Measurements from ENCODE around the gene CPPED1. TPM values are rescaled to one million over a fixed set of nuclear protein-coding genes. Genes with fewer than 3 reads are reported as not detected.

The CPPED1 gene
- total and polyA plus RNA-seq, 4 donors: 10.4 to 29.1 (median 23.0) TPM

DNA sequence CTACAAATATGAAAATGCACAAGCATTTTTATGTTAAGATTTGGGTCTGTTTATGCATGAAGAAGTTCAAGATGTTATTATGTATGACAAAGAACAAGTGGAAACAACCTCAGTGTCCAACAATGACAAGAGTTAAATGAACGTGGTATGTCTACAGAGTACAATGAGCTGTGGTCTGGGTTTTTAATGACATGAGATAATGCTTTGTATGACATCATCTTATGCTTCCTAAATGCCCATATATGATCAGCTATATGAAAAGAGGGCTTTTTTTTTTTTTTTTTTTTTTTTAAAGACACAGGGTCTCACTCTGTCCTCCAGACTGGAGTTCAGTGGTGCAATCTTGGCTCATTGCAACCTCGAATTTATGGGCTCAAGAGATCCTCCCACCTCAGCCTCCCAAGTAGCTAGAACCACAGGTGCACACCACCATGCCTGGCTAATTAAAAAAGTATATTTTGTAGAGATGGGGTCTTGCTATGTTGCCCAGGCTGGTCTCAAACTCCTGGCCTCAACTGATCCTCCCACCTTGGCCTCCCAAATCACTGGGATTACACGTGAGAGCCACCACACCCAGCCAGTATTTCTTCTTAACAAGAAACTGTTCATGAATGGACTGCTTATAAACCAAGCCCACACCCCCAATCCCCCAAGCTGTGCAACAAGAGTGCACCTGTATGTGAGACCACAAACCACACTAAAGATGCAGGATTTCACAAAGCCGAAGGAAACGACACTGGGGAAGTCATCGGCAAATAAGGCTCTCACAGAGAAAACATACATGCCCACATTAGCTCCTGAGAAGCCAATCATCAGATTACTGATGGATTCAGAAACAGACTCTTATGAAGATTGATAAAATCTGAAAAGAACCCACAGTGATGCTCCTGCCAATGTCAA lies 114.5 kb downstream of the CPPED1 start:
- DNase-seq (ENCODE audit: low spot score): no peak
- no peak overlapping the region for H3K9ac ChIP-seq (ENCODE audit: low read depth in 1 of 2, low read length in 2 of 2)
- TF ChIP-seq TAF1 (conservative IDR thresholded peaks at IDR 0.05): no peak
- TF ChIP-seq EGR1 (IDR thresholded peaks at IDR 0.05; ENCODE audit: low read depth in 2 of 2): no peak
- TF ChIP-seq HNF4G (IDR thresholded peaks at IDR 0.05): no peak
- no peak for TF ChIP-seq RXRA (IDR thresholded peaks at IDR 0.05)
- no peak for TF ChIP-seq FOXA1 (IDR thresholded peaks at IDR 0.05)
- TF ChIP-seq, protein P1, sequence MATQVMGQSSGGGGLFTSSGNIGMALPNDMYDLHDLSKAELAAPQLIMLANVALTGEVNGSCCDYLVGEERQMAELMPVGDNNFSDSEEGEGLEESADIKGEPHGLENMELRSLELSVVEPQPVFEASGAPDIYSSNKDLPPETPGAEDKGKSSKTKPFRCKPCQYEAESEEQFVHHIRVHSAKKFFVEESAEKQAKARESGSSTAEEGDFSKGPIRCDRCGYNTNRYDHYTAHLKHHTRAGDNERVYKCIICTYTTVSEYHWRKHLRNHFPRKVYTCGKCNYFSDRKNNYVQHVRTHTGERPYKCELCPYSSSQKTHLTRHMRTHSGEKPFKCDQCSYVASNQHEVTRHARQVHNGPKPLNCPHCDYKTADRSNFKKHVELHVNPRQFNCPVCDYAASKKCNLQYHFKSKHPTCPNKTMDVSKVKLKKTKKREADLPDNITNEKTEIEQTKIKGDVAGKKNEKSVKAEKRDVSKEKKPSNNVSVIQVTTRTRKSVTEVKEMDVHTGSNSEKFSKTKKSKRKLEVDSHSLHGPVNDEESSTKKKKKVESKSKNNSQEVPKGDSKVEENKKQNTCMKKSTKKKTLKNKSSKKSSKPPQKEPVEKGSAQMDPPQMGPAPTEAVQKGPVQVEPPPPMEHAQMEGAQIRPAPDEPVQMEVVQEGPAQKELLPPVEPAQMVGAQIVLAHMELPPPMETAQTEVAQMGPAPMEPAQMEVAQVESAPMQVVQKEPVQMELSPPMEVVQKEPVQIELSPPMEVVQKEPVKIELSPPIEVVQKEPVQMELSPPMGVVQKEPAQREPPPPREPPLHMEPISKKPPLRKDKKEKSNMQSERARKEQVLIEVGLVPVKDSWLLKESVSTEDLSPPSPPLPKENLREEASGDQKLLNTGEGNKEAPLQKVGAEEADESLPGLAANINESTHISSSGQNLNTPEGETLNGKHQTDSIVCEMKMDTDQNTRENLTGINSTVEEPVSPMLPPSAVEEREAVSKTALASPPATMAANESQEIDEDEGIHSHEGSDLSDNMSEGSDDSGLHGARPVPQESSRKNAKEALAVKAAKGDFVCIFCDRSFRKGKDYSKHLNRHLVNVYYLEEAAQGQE (IDR thresholded peaks at IDR 0.05): no peak
- TF ChIP-seq RAD21 (IDR thresholded peaks at IDR 0.05): no peak
- TF ChIP-seq YY1 (IDR thresholded peaks at IDR 0.05): no peak
- TF ChIP-seq, protein P2, sequence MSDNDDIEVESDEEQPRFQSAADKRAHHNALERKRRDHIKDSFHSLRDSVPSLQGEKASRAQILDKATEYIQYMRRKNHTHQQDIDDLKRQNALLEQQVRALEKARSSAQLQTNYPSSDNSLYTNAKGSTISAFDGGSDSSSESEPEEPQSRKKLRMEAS (IDR thresholded peaks at IDR 0.05): no peak
- TF ChIP-seq, protein P3, sequence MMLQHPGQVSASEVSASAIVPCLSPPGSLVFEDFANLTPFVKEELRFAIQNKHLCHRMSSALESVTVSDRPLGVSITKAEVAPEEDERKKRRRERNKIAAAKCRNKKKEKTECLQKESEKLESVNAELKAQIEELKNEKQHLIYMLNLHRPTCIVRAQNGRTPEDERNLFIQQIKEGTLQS (IDR thresholded peaks at IDR 0.05): no peak
- H3K4me3 ChIP-seq (ENCODE audit: low read depth in 1 of 3, low read length in 3 of 3): no peak overlapping the region
- no peaks in the 10 kb centered on the region for H3K9me3 ChIP-seq (ENCODE audit: control insufficient read depth in 4 of 4, low read length in 3 of 4)
- H3K27ac ChIP-seq (ENCODE audit: low read depth in 1 of 2, low read length in 2 of 2): no peak overlapping the region
- WGBS: 92% methylated on average over 6 of the region's 6 CpGs
- no peaks in the 10 kb centered on the region for H3K27me3 ChIP-seq (ENCODE audit: control insufficient read depth in 4 of 4, insufficient read depth in 4 of 4, low read length in 3 of 4)
- peaks cover 0 to 2% (median 0%) of the 10 kb centered on the region in 4 donors for H3K36me3 ChIP-seq (ENCODE audit: control insufficient read depth in 4 of 4, insufficient read depth in 3 of 4, low read depth in 1 of 4, low read length in 3 of 4)
- no peaks in the 10 kb centered on the region for H3K4me1 ChIP-seq (ENCODE audit: control insufficient read depth in 4 of 4, insufficient read depth in 4 of 4, low read length in 3 of 4)

DNA sequence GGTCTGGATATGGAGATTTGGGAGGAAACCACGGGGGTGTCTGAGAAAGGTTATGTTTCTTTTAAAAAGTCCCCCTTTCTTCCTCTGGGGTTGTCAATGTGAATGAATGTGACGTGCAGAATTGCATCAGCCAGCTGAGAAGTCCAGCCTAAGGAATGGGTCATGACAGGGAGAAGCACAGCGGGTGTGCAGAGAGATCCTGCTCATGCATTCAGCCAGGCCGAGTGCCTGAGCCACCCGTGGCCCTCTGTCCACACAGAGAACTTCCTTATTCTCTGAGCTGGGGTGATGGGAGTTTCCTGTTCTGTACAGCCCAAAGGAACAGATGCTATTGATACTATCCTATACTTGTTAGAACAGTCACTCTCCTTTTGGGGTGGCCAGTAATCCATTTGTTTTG lies 117.9 kb downstream of the CPPED1 start:
- Histone ChIP-seq H3K36me3 (ENCODE audit: control insufficient read depth in 4 of 4, insufficient read depth in 3 of 4, low read depth in 1 of 4, low read length in 3 of 4) (no peaks in the 10 kb centered on the region), H3K4me1 (ENCODE audit: control insufficient read depth in 4 of 4, insufficient read depth in 4 of 4, low read length in 3 of 4) (peaks cover 0 to 3% (median 0%) of the 10 kb centered on the region in 4 donors), H3K27me3 (ENCODE audit: control insufficient read depth in 4 of 4, insufficient read depth in 4 of 4, low read length in 3 of 4) (no peaks in the 10 kb centered on the region), H3K27ac (ENCODE audit: low read depth in 1 of 2, low read length in 2 of 2) (no peak overlapping the region), H3K9me3 (ENCODE audit: control insufficient read depth in 4 of 4, low read length in 3 of 4) (no peaks in the 10 kb centered on the region), H3K4me3 (ENCODE audit: low read depth in 1 of 3, low read length in 3 of 3) (no peak overlapping the region), H3K9ac (ENCODE audit: low read depth in 1 of 2, low read length in 2 of 2) (no peak overlapping the region)
- TF ChIP-seq, protein P2 (IDR thresholded peaks at IDR 0.05): no peak
- TF ChIP-seq SP1 (IDR thresholded peaks at IDR 0.05) (no peak), TAF1 (conservative IDR thresholded peaks at IDR 0.05) (no peak), GABPA (IDR thresholded peaks at IDR 0.05 in 1 of 2, conservative IDR thresholded peaks at IDR 0.05 in 1 of 2) (no peak), RAD21 (IDR thresholded peaks at IDR 0.05) (no peak), JUND (IDR thresholded peaks at IDR 0.05) (no peak), HNF4G (IDR thresholded peaks at IDR 0.05) (no peak), FOXA2 (IDR thresholded peaks at IDR 0.05) (no peak), RXRA (IDR thresholded peaks at IDR 0.05) (no peak)
- TF ChIP-seq, protein P4, sequence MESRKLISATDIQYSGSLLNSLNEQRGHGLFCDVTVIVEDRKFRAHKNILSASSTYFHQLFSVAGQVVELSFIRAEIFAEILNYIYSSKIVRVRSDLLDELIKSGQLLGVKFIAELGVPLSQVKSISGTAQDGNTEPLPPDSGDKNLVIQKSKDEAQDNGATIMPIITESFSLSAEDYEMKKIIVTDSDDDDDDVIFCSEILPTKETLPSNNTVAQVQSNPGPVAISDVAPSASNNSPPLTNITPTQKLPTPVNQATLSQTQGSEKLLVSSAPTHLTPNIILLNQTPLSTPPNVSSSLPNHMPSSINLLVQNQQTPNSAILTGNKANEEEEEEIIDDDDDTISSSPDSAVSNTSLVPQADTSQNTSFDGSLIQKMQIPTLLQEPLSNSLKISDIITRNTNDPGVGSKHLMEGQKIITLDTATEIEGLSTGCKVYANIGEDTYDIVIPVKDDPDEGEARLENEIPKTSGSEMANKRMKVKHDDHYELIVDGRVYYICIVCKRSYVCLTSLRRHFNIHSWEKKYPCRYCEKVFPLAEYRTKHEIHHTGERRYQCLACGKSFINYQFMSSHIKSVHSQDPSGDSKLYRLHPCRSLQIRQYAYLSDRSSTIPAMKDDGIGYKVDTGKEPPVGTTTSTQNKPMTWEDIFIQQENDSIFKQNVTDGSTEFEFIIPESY (IDR thresholded peaks at IDR 0.05): no peak
- 77% methylated on average over 5 of the region's 5 CpGs for WGBS
- no peak for DNase-seq (ENCODE audit: low spot score)
